HepG2 (cell line): ENCODE results near the gene HIVEP2. TPM values are rescaled to one million over a fixed set of nuclear protein-coding genes. Genes with fewer than 3 reads are reported as not detected.

Source experiments
- BATF2 ChIP-seq: sonication (generic); formaldehyde crosslinking; IDR thresholded peaks from 2 replicates; pipeline ENCODE4 v1.8.0; 2022; ENCODE audit warnings: mild to moderate bottlenecking, missing genetic modification reagents, moderate library complexity
- HDAC2 ChIP-seq: sonication (generic); formaldehyde crosslinking; IDR thresholded peaks from 2 replicates; pipeline ENCODE4 v1.4.0; 2020; ENCODE audit warnings: missing genetic modification reagents
- LBX2 ChIP-seq: sonication (generic); formaldehyde crosslinking; IDR thresholded peaks from 2 replicates; pipeline ENCODE4 v1.5.0; 2020; ENCODE audit warnings: missing genetic modification reagents, mild to moderate bottlenecking, borderline replicate concordance
- MAF1 ChIP-seq: sonication (generic); formaldehyde crosslinking; IDR thresholded peaks from 2 replicates; pipeline ENCODE4 v1.5.0; 2020; ENCODE audit warnings: missing genetic modification reagents, borderline replicate concordance
- MEIS2 ChIP-seq: sonication (generic); formaldehyde crosslinking; IDR thresholded peaks from 2 replicates; pipeline ENCODE4 v1.9.0; 2021; ENCODE audit warnings: mild to moderate bottlenecking, missing genetic modification reagents
- POLR2G ChIP-seq: fragments of 200-400 bp; formaldehyde crosslinking; IDR thresholded peaks from 2 replicates; pipeline ENCODE4 v1.6.1; 2018; ENCODE audit warnings: mild to moderate bottlenecking, low read depth, low read length, moderate library complexity
- PRDM10 ChIP-seq: sonication (generic); formaldehyde crosslinking; IDR thresholded peaks from 2 replicates; pipeline ENCODE4 v1.4.0; 2020; ENCODE audit warnings: low read depth, missing genetic modification reagents
- SOX6 ChIP-seq, 2 experiments: fragments of 450-650 bp in 1 of 2; sonication (generic) in 1 of 2; formaldehyde crosslinking in 1 of 2; IDR thresholded peaks; 2 replicates each; pipeline versions ENCODE4 v1.4.0 to v1.6.1; 2017 to 2020; ENCODE audit warnings: antibody characterized with exemption in 1 of 2, mild to moderate bottlenecking in 1 of 2, missing genetic modification reagents in 1 of 2
- TEAD3 ChIP-seq: optimal IDR thresholded peaks from 2 replicates; pipeline ENCODE3; 2016; ENCODE audit warnings: borderline replicate concordance
- YEATS2 ChIP-seq: sonication (generic); formaldehyde crosslinking; IDR thresholded peaks from 2 replicates; pipeline ENCODE4 v1.4.0; 2020; ENCODE audit warnings: missing genetic modification reagents, borderline replicate concordance
- YEATS4 ChIP-seq: sonication (generic); formaldehyde crosslinking; IDR thresholded peaks from 2 replicates; pipeline ENCODE4 v1.4.0; 2020; ENCODE audit warnings: missing genetic modification reagents, borderline replicate concordance
- ZFP36L1 ChIP-seq: sonication (generic); formaldehyde crosslinking; IDR thresholded peaks from 2 replicates; pipeline ENCODE4 v1.8.0; 2022; ENCODE audit warnings: mild to moderate bottlenecking, missing genetic modification reagents, moderate library complexity
- ZFP62 ChIP-seq: sonication (generic); formaldehyde crosslinking; IDR thresholded peaks from 2 replicates; pipeline ENCODE4 v1.4.0; 2020; ENCODE audit warnings: missing genetic modification reagents
- ZNF329 ChIP-seq: sonication (generic); formaldehyde crosslinking; IDR thresholded peaks from 2 replicates; pipeline ENCODE4 v1.9.0; 2021; ENCODE audit warnings: low read depth, mild to moderate bottlenecking, missing genetic modification reagents
- ZNF558 ChIP-seq: sonication (generic); formaldehyde crosslinking; IDR thresholded peaks from 2 replicates; pipeline ENCODE4 v1.9.0; 2022; ENCODE audit warnings: mild to moderate bottlenecking, missing genetic modification reagents, borderline replicate concordance
- ZNF644 ChIP-seq: IDR thresholded peaks from 2 replicates; pipeline ENCODE4 v1.6.1; 2016; ENCODE audit warnings: low read depth
- ZNF777 ChIP-seq: sonication (generic); formaldehyde crosslinking; IDR thresholded peaks from 2 replicates; pipeline ENCODE4 v1.4.0; 2020; ENCODE audit warnings: missing genetic modification reagents
- ZNF839 ChIP-seq: sonication (generic); formaldehyde crosslinking; IDR thresholded peaks from 2 replicates; pipeline ENCODE4 v1.4.0; 2020; ENCODE audit warnings: missing genetic modification reagents, mild to moderate bottlenecking, borderline replicate concordance
- polyA plus RNA-seq, 8 experiments: library from polyadenylated mRNA; depleted of rRNA in 3 of 8; stranded (reverse) in 7 of 8; unstranded in 1 of 8; fragments of >200 nt; fragmentation: Illumina TruSeq in 4 of 8; extraction: Trizol in 4 of 8; gene quantifications; 2 replicates each; pipeline versions ENCODE4 v1.2.1 to v1.2.3, GENCODE V29; 2011 to 2016; ENCODE audit warnings: low read depth in 4 of 8, missing spikeins in 1 of 8, mixed read lengths in 1 of 8; ENCODE audit not compliant: insufficient read depth in 1 of 8
- total RNA-seq, 5 experiments: library from RNA; depleted of rRNA; stranded (reverse); fragments of >200 nt; fragmentation: Illumina TruSeq; extraction: Trizol; gene quantifications; 2 replicates each; pipeline ENCODE4 v1.2.3, GENCODE V29; 2016; ENCODE audit warnings: low read depth in 1 of 5
- TF ChIP-seq, protein P1 (sequence below): sonication (generic); formaldehyde crosslinking; conservative IDR thresholded peaks from 2 replicates; pipeline ENCODE4 v1.8.0; 2022; ENCODE audit warnings: missing genetic modification reagents
- TF ChIP-seq, protein P2 (sequence below): IDR thresholded peaks from 2 replicates; pipeline ENCODE4 v1.6.1; 2016
- TF ChIP-seq, protein P3 (sequence below): sonication (generic); formaldehyde crosslinking; IDR thresholded peaks from 2 replicates; pipeline ENCODE4 v1.8.0; 2022; ENCODE audit warnings: low read depth, missing genetic modification reagents

HIVEP2 gene
- total and polyA plus RNA-seq, 2 of the 13 experiments (the other 11 are each of a cell fraction or from before 2014, with no cell fraction given) = 3.4 to 12.9 TPM

DNA sequence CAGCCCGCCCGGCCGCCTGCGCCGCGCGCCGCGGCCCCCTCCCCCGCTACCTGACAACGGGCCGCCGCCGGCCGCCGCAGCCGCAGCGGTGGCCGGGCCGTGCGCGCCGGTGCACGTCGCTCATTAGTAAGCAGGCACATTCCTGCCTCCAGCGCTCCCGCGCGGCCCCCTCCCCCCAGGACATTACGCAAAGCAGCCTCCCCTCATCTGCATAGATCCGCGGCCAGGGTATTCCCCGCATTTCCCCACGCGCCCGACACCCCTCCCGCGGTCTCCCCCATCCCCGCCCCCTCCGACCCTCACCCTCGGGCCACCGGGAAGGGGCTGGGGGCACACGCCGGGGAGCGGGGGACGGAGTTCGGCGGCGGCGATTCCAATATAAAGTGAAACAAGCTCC, at the start of gene HIVEP2 (continued):
- TF ChIP-seq, protein P1, sequence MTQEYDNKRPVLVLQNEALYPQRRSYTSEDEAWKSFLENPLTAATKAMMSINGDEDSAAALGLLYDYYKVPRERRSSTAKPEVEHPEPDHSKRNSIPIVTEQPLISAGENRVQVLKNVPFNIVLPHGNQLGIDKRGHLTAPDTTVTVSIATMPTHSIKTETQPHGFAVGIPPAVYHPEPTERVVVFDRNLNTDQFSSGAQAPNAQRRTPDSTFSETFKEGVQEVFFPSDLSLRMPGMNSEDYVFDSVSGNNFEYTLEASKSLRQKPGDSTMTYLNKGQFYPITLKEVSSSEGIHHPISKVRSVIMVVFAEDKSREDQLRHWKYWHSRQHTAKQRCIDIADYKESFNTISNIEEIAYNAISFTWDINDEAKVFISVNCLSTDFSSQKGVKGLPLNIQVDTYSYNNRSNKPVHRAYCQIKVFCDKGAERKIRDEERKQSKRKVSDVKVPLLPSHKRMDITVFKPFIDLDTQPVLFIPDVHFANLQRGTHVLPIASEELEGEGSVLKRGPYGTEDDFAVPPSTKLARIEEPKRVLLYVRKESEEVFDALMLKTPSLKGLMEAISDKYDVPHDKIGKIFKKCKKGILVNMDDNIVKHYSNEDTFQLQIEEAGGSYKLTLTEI = no peak
- TF ChIP-seq PRDM10 (CRISPR knock-in tag) = no peak
- TF ChIP-seq YEATS2 = no peak
- no peak for TF ChIP-seq ZNF839 (CRISPR knock-in tag)
- TF ChIP-seq BATF2 (CRISPR knock-in tag) = no peak
- no peak for TF ChIP-seq MAF1 (CRISPR knock-in tag)
- peak; percentile 34; the same call in 1 of the 2 replicates for TF ChIP-seq MEIS2 (CRISPR knock-in tag)
- peak; percentile 86 for TF ChIP-seq TEAD3 (CRISPR knock-in tag)
- no peak for TF ChIP-seq ZNF644 (CRISPR knock-in tag)
- TF ChIP-seq POLR2G = no peak
- TF ChIP-seq, protein P2, sequence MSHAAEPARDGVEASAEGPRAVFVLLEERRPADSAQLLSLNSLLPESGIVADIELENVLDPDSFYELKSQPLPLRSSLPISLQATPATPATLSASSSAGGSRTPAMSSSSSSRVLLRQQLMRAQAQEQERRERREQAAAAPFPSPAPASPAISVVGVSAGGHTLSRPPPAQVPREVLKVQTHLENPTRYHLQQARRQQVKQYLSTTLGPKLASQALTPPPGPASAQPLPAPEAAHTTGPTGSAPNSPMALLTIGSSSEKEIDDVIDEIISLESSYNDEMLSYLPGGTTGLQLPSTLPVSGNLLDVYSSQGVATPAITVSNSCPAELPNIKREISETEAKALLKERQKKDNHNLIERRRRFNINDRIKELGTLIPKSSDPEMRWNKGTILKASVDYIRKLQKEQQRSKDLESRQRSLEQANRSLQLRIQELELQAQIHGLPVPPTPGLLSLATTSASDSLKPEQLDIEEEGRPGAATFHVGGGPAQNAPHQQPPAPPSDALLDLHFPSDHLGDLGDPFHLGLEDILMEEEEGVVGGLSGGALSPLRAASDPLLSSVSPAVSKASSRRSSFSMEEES (CRISPR knock-in tag) = no peak
- TF ChIP-seq ZFP62 (CRISPR knock-in tag) = no peak
- TF ChIP-seq ZNF777 (CRISPR knock-in tag) = peak; percentile 85; the same call in 1 of the 2 replicates
- no peak for TF ChIP-seq ZFP36L1 (CRISPR knock-in tag)
- no peak for TF ChIP-seq HDAC2 (CRISPR knock-in tag)
- TF ChIP-seq SOX6 (IDR thresholded peaks at IDR 0.05) = no peak
- 0 out of 2 replicates have a peak, but pooled peaks have one; percentile 7 for TF ChIP-seq SOX6 (CRISPR knock-in tag; IDR thresholded peaks at IDR 0.05)
- TF ChIP-seq ZNF329 (CRISPR knock-in tag) = no peak
- TF ChIP-seq LBX2 (CRISPR knock-in tag) = no peak
- TF ChIP-seq, protein P3, sequence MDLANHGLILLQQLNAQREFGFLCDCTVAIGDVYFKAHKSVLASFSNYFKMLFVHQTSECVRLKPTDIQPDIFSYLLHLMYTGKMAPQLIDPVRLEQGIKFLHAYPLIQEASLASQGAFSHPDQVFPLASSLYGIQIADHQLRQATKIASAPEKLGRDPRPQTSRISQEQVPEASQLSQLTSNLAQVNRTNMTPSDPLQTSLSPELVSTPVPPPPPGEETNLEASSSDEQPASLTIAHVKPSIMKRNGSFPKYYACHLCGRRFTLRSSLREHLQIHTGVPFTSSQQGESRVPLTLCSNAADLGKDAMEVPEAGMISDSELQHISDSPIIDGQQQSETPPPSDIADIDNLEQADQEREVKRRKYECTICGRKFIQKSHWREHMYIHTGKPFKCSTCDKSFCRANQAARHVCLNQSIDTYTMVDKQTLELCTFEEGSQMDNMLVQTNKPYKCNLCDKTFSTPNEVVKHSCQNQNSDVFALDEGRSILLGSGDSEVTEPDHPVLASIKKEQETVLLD (CRISPR knock-in tag) = peak; percentile 42; the same call in 1 of the 2 replicates
- TF ChIP-seq YEATS4 = no peak; the same call in 1 of the 2 replicates
- 0 out of 2 replicates have a peak, but pooled peaks have one; percentile 24 for TF ChIP-seq ZNF558 (CRISPR knock-in tag)
